Tibial nerve (tissue), 4 donors: ENCODE results near the gene RPLP1.

Experiments
- CTCF ChIP-seq, 5 experiments: fragments of 200-600 bp in 3 of 5; fragments of 450-650 bp in 2 of 5; sonication (generic) in 3 of 5; IDR thresholded peaks; one replicate each; pipeline ENCODE4 v1.5.1; 2016 to 2019; ENCODE audit warnings: antibody characterized with exemption in 5 of 5, mild to moderate bottlenecking in 3 of 5, moderate library complexity in 2 of 5
- EP300 ChIP-seq, 2 donors: sonication (generic); formaldehyde crosslinking; IDR thresholded peaks; one replicate each; pipeline ENCODE4 v1.6.1; 2017; ENCODE audit warnings: antibody characterized with exemption in 2 of 2, mild to moderate bottlenecking in 1 of 2

GRCh38 chr15:69479081-69479480 is 26.5 kb downstream of the RPLP1 start:
- TF ChIP-seq CTCF (IDR thresholded peaks at IDR 0.05) (no peak), EP300 (IDR thresholded peaks at IDR 0.05) (no peak)
